K562 (cell line): ENCODE results near the gene NUDT14. TPM values are rescaled to one million over a fixed set of nuclear protein-coding genes. Genes with fewer than 3 reads are reported as not detected.

Experiments
- ATAC-seq: fragments of 200-7000 bp; cut with Tn5 transposase; 3 replicates; pipeline ENCODE4 v1.9.1; 2020; ENCODE audit warnings: moderate library complexity
- BruUV-seq: library from RNA; stranded (reverse); fragments of 400-500 nt; replicated peaks from 2 replicates; lab custom pipeline; 2021; lab: Mats Ljungman, UMichigan
- CTCF ChIA-PET: fragments of 300-600 bp; formaldehyde crosslinking; extraction: SDS; loops from one replicate; lab custom pipeline; 2021; ENCODE audit warnings: low intra/inter-chr PET ratio; lab: Yijun Ruan, JAX
- POLR2A ChIA-PET: fragments of 300-600, 350-650 bp; sonication (Branson Sonifier 250); formaldehyde crosslinking; extraction: SDS; loops from one replicate; lab custom pipeline; 2021; ENCODE audit warnings: antibody characterized with exemption, inconsistent platforms; lab: Yijun Ruan, JAX
- DNase-seq, 4 experiments: peaks; one replicate each; pipeline versions ENCODE4 v3.0.0 to v3.0.0-alpha.2; 2011 to 2018; ENCODE audit warnings: low spot score in 3 of 4, mixed read lengths in 3 of 4; ENCODE audit errors: extremely low read depth in 1 of 4
- FAIRE-seq: peaks from 2 replicates; lab custom pipeline; 2011; peaks lifted over from hg19 to GRCh38; lab: Jason Lieb, UNC
- H2AFZ ChIP-seq: 2 replicates; pipeline ENCODE4 v1.6.0; 2011; ENCODE audit warnings: low read depth, low read length, control low read depth, inconsistent platforms
- H3K27ac ChIP-seq: fragments of 200-600 bp; 3 replicates; pipeline ENCODE4 v1.8.0; 2011; ENCODE audit warnings: low read depth, mild to moderate bottlenecking, control low read depth, inconsistent platforms, low read length, moderate library complexity, mixed read lengths; ENCODE audit errors: extremely low read depth
- H3K27me3 ChIP-seq, 2 experiments: fragments of 300-600 bp in 1 of 2; 2 replicates in 1 of 2; 3 replicates in 1 of 2; pipeline versions ENCODE4 v1.6.0 to v1.8.0; 2011; ENCODE audit warnings: inconsistent platforms in 2 of 2, low read length in 2 of 2, mild to moderate bottlenecking in 1 of 2, mixed read lengths in 1 of 2, moderate library complexity in 1 of 2; ENCODE audit not compliant: control insufficient read depth in 2 of 2, insufficient read depth in 2 of 2
- H3K36me3 ChIP-seq: fragments of 300-600 bp; 3 replicates; pipeline ENCODE4 v1.8.0; 2011; ENCODE audit warnings: mild to moderate bottlenecking, low read length, inconsistent platforms; ENCODE audit not compliant: control insufficient read depth, insufficient read depth
- H3K4me1 ChIP-seq, 2 experiments: fragments of 200-600 bp in 1 of 2; replicated peaks in 1 of 2; 2 replicates in 1 of 2; 3 replicates in 1 of 2; pipeline versions ENCODE4 v1.5.1 to v1.8.0; 2011; ENCODE audit warnings: inconsistent platforms in 2 of 2, low read length in 2 of 2, mild to moderate bottlenecking in 1 of 2, mixed read lengths in 1 of 2, moderate library complexity in 1 of 2; ENCODE audit not compliant: control insufficient read depth in 2 of 2, insufficient read depth in 2 of 2
- H3K4me2 ChIP-seq: 2 replicates; pipeline ENCODE4 v1.6.1; 2011; ENCODE audit warnings: low read length, control low read depth, inconsistent platforms, mixed read lengths; ENCODE audit not compliant: insufficient read depth
- H3K4me3 ChIP-seq: fragments of 200-600 bp; sonication (generic), shearing (Covaris generic); 2 replicates; pipeline ENCODE4 v1.5.1; 2016; ENCODE audit warnings: control low read depth, inconsistent platforms
- H3K79me2 ChIP-seq: fragments of 200-600 bp; 3 replicates; pipeline ENCODE4 v1.8.0; 2011; ENCODE audit warnings: low read length, inconsistent platforms; ENCODE audit not compliant: control insufficient read depth, insufficient read depth
- H3K9ac ChIP-seq, 2 experiments: 2 replicates each; pipeline versions ENCODE4 v1.6.0 to v1.6.1; 2011; ENCODE audit warnings: low read depth in 2 of 2, low read length in 2 of 2, control low read depth in 1 of 2, inconsistent platforms in 1 of 2, mild to moderate bottlenecking in 1 of 2, mixed read lengths in 1 of 2; ENCODE audit not compliant: insufficient read depth in 1 of 2
- H3K9me1 ChIP-seq: one replicate; pipeline ENCODE4 v1.6.0; 2011; ENCODE audit warnings: inconsistent platforms, mild to moderate bottlenecking, low read length, moderate library complexity; ENCODE audit not compliant: control insufficient read depth, insufficient read depth
- H3K9me3 ChIP-seq: replicated peaks from 2 replicates; pipeline ENCODE4 v1.5.1; 2011; ENCODE audit warnings: low read depth, low read length, inconsistent platforms; ENCODE audit not compliant: control insufficient read depth, insufficient read depth
- H4K20me1 ChIP-seq: replicated peaks from 2 replicates; pipeline ENCODE4 v1.6.1; 2011; ENCODE audit warnings: low read length, inconsistent platforms, mixed read lengths; ENCODE audit not compliant: control insufficient read depth, insufficient read depth
- ARID3B ChIP-seq: fragments of 250-450 bp; sonication (Bioruptor Pico); IDR thresholded peaks from 2 replicates; pipeline ENCODE4 v1.4.0; 2020; ENCODE audit warnings: borderline replicate concordance
- MIER1 ChIP-seq: fragments of 450-650 bp; IDR thresholded peaks from 2 replicates; pipeline ENCODE4 v1.6.1; 2016; ENCODE audit warnings: antibody characterized with exemption, mild to moderate bottlenecking, low read depth
- NCOA4 ChIP-seq: fragments of 450-650 bp; IDR thresholded peaks from 2 replicates; pipeline ENCODE4 v1.6.1; 2018; ENCODE audit warnings: mild to moderate bottlenecking; ENCODE audit not compliant: partially characterized antibody
- SAFB2 ChIP-seq: fragments of 200-400 bp; formaldehyde crosslinking; IDR thresholded peaks from 2 replicates; pipeline ENCODE4 v1.6.1; 2018; ENCODE audit warnings: borderline replicate concordance, low read length, low read depth, moderate library complexity; ENCODE audit not compliant: severe bottlenecking
- ZNF12 ChIP-seq: sonication (generic); formaldehyde crosslinking; IDR thresholded peaks from 2 replicates; pipeline ENCODE4 v1.4.0; 2020; ENCODE audit warnings: mild to moderate bottlenecking, missing genetic modification reagents
- WGBS: fragments of 100-300 bp; shearing (Covaris generic); methylation state at CpG from one replicate; pipeline ENCODE4 v1.1.6; 2016; ENCODE audit warnings: low coverage, mixed read lengths; ENCODE audit not compliant: insufficient coverage; ENCODE audit errors: missing lambda C conversion rate; 5-methylcytosine and 5-hydroxymethylcytosine counted together
- in situ Hi-C: fragments of 300-500 bp; cut with MboI; formaldehyde crosslinking; loops from 4 replicates; pipeline ENCODE4 v1.15.0; 2018; ENCODE audit warnings: inconsistent platforms, mixed read lengths
- intact Hi-C: fragments of 100-400 bp; cut with micrococcal nuclease; formaldehyde crosslinking; loops from 2 replicates; pipeline ENCODE4 v1.14.2; 2022
- polyA plus RNA-seq, 8 experiments: library from polyadenylated mRNA; depleted of rRNA in 4 of 8; stranded (reverse) in 5 of 8; unstranded in 3 of 8; fragments of >200 nt; fragmentation: Nextera tagmentation in 2 of 8; fragmentation: Illumina TruSeq in 1 of 8; extraction: Ambion mirVana in 2 of 8; extraction: Trizol in 1 of 8; gene quantifications; 2 replicates each; pipeline versions ENCODE4 v1.2.1 to v1.2.3, GENCODE V29; 2011 to 2014; ENCODE audit warnings: inconsistent platforms in 1 of 8, missing spikeins in 1 of 8
- total RNA-seq, 7 experiments: library from RNA; depleted of rRNA in 6 of 7; stranded (reverse); fragments of >200 nt in 6 of 7; fragmentation: Illumina TruSeq in 2 of 7; extraction: Trizol in 2 of 7; gene quantifications; 2 replicates each; pipeline versions ENCODE4 v1.2.1 to v1.2.3, GENCODE V29; 2011 to 2021; ENCODE audit warnings: low replicate concordance in 1 of 7

Gene NUDT14
- total and polyA plus RNA-seq, 9 of the 15 experiments (the other 6 are each of a cell fraction or from before 2014, with no cell fraction given) = 0.14 to 16.3 (median 8.2) TPM

- ATAC-seq = no peak
- no peak overlapping the region for H3K9ac ChIP-seq
- intact Hi-C loops = no loop called here
- no peaks in the 10 kb centered on the region for H3K79me2 ChIP-seq
- in situ Hi-C loops = no loop called here
- no peaks in the 10 kb centered on the region for H3K36me3 ChIP-seq
- 0% methylated on average over 5 of the region's 5 CpGs for whole genome bisulfite sequencing
- peaks cover 11 to 53% of the 10 kb centered on the region in 2 experiments; a peak in 4 of 5 replicates for H3K27me3 ChIP-seq
- H3K4me3 ChIP-seq = no peak overlapping the region
- no peaks in the 10 kb centered on the region for H3K9me1 ChIP-seq
- TF ChIP-seq ZNF12 (CRISPR knock-in tag) = no peak
- no peak for TF ChIP-seq SAFB2
- no peak for TF ChIP-seq MIER1
- TF ChIP-seq NCOA4 = no peak
- no peak for TF ChIP-seq ARID3B (CRISPR knock-in tag)
- H3K4me2 ChIP-seq = no peak overlapping the region
- no peak overlapping the region for H2AFZ ChIP-seq
- FAIRE-seq = no peak
- POLR2A ChIA-PET = no interaction called here
- H3K27ac ChIP-seq = no peak overlapping the region
- H4K20me1 ChIP-seq = no peaks in the 10 kb centered on the region
- no peak for DNase-seq
- no peaks in the 10 kb centered on the region for H3K9me3 ChIP-seq
- H3K4me1 ChIP-seq = no peaks in the 10 kb centered on the region
- no TSS peak for BruUV-seq
- CTCF ChIA-PET = no interaction called here
These were observed 56.3 kb downstream of the NUDT14 start for GRCh38 chr14:105124823-105125222.
